AG04449 (cell line): ENCODE measurements around the gene HPN.

Experiments
- CTCF ChIA-PET: fragments of 350-600 bp; formaldehyde crosslinking; extraction: SDS; loops from one replicate; lab custom pipeline; 2021; ENCODE audit warnings: antibody characterized with exemption; lab: Yijun Ruan, JAX
- POLR2A ChIA-PET: fragments of 400-600, 350-600 bp; formaldehyde crosslinking; extraction: SDS; loops from one replicate; lab custom pipeline; 2020; ENCODE audit warnings: antibody characterized with exemption, inconsistent platforms; lab: Yijun Ruan, JAX
- DNase-seq: peaks from one replicate; pipeline ENCODE4 v3.0.0-alpha.2; 2010; ENCODE audit warnings: low read depth, low spot score
- H3K4me3 ChIP-seq: 2 replicates; pipeline ENCODE4 v1.5.1; 2011; ENCODE audit warnings: low read depth, mild to moderate bottlenecking, control low read depth, low read length
- CTCF ChIP-seq: IDR thresholded peaks from one replicate; pipeline ENCODE4 v1.5.1; 2011; ENCODE audit warnings: mild to moderate bottlenecking, moderate library complexity, low read length, control low read depth, inconsistent platforms; ENCODE audit not compliant: insufficient read depth; ENCODE audit errors: missing control alignments

Gene HPN

GRCh38 chr19:35105411-35106290, 64.1 kb downstream of the HPN start:
- POLR2A ChIA-PET: no interaction called here
- CTCF ChIA-PET: interaction anchor here (1.0 to 2.0 kb wide), 7 partner anchors 9 to 59 kb away, joined by 3 to 8 read pairs (median 4); partner anchors contain the start of gene LGI4
- DNase-seq: no peak
- no peak for TF ChIP-seq CTCF
- no peak overlapping the region for H3K4me3 ChIP-seq

- POLR2A ChIA-PET: no interaction called here
- no peak for TF ChIP-seq CTCF
- DNase-seq: no peak
- no peak overlapping the region for H3K4me3 ChIP-seq
- CTCF ChIA-PET: interaction anchor here (0.7 to 2.0 kb wide), 8 partner anchors 9 to 60 kb away, joined by 3 to 8 read pairs (median 4); partner anchors contain the start of gene LGI4
Observed at GRCh38 chr19:35106291-35106583, 64.7 kb downstream of the HPN start.

GRCh38 chr19:35106898-35107541, 65.5 kb downstream of the HPN start:
- DNase-seq: no peak
- TF ChIP-seq CTCF: no peak
- ChIA-PET POLR2A (interaction anchor here (0.6 kb wide), 1 partner anchor 9 kb away, joined by 3 read pairs; no protein-coding TSS in a partner anchor), CTCF (interaction anchor here (0.7 to 2.0 kb wide), 8 partner anchors 10 to 60 kb away, joined by 3 to 8 read pairs (median 4); partner anchors contain the start of gene LGI4)
- no peak overlapping the region for H3K4me3 ChIP-seq

GRCh38 chr19:35107545-35107944, 66.0 kb downstream of the HPN start:
- ChIA-PET CTCF (interaction anchor here (0.8 to 2.0 kb wide), 5 partner anchors 9 to 61 kb away, joined by 3 to 8 read pairs (median 4); no protein-coding TSS in a partner anchor), POLR2A (no interaction called here)
- DNase-seq: no peak
- H3K4me3 ChIP-seq: no peak overlapping the region
- TF ChIP-seq CTCF: no peak

GRCh38 chr19:35108730-35109129, 67.2 kb downstream of the HPN start:
- TF ChIP-seq CTCF: no peak
- CTCF ChIA-PET: interaction anchor here (0.9 to 1.0 kb wide), 2 partner anchors 17 to 42 kb away, joined by 5 read pairs; no protein-coding TSS in a partner anchor
- POLR2A ChIA-PET: no interaction called here
- no peak for DNase-seq
- no peak overlapping the region for H3K4me3 ChIP-seq
